ENCODE data around the gene STON1.
"Not testable (repeated sequence)": the region's sequence is repeated elsewhere in the genome, so short reads cannot be mapped to it uniquely, and the experiment has no call there.

The STON1 gene

GRCh38 chr2:48574353-48575287, 44.7 kb downstream of the STON1 start:
- no peak for DNase-seq

- DNase-seq, result no peak
These were observed 48.4 kb downstream of the STON1 start for GRCh38 chr2:48578313-48578712.

GRCh38 chr2:48583961-48584360, 54.0 kb downstream of the STON1 start:
- DNase-seq, result peak; percentile 87 to 97

- peak in 1 of 2 experiments; percentile 22 for DNase-seq
These were observed 54.6 kb downstream of the STON1 start for GRCh38 chr2:48584551-48584950.

- DNase-seq, result no peak
These were observed 56.5 kb downstream of the STON1 start for GRCh38 chr2:48586433-48586832.

- no peak for DNase-seq
These were observed 57.6 kb downstream of the STON1 start for GRCh38 chr2:48587560-48587959.

- DNase-seq, result no peak
These were observed 58.0 kb downstream of the STON1 start for GRCh38 chr2:48587961-48588360.

GRCh38 chr2:48588745-48589144, 58.8 kb downstream of the STON1 start:
- DNase-seq, result no peak

- peak; percentile 14 to 80 for DNase-seq
These were observed 59.3 kb downstream of the STON1 start for GRCh38 chr2:48589170-48589767.

GRCh38 chr2:48590017-48590416, 60.1 kb downstream of the STON1 start:
- DNase-seq, result peak; percentile 19 to 68

- DNase-seq, result no peak
These were observed 62.1 kb downstream of the STON1 start for GRCh38 chr2:48592067-48592466.

- not testable (repeated sequence) for DNase-seq
These were observed 66.8 kb downstream of the STON1 start for GRCh38 chr2:48596751-48597150.

- no peak for DNase-seq
These were observed 67.5 kb downstream of the STON1 start for GRCh38 chr2:48597492-48597891.

- peak; percentile 22 to 60 for DNase-seq
These were observed 70.4 kb downstream of the STON1 start for GRCh38 chr2:48600204-48600813.

GRCh38 chr2:48600917-48601316, 71.0 kb downstream of the STON1 start:
- DNase-seq, result no peak

- peak; percentile 72 to 90 for DNase-seq
These were observed 71.4 kb downstream of the STON1 start for GRCh38 chr2:48601349-48601748.

GRCh38 chr2:48605482-48606175, 75.7 kb downstream of the STON1 start:
- DNase-seq, result no peak

- DNase-seq, result no peak
These were observed 77.5 kb downstream of the STON1 start for GRCh38 chr2:48607307-48608014.

GRCh38 chr2:48613211-48613610, 83.3 kb downstream of the STON1 start:
- DNase-seq, result no peak

GRCh38 chr2:48614581-48614980, 84.6 kb downstream of the STON1 start:
- not testable (repeated sequence) for DNase-seq

- DNase-seq, result no peak
These were observed 87.7 kb downstream of the STON1 start, which contains the start of gene GTF2A1L for GRCh38 chr2:48617618-48618017. Gene GTF2A1L (plus strand): TSS chr2:48617856. CDS start chr2:48617875, 19 bp downstream.

GRCh38 chr2:48619526-48619925, 89.6 kb downstream of the STON1 start:
- no peak for DNase-seq
